Neural cell (in vitro differentiated cells): ENCODE data around the gene IMMP2L.

Source experiments
- EZH2 ChIP-seq: fragments of 200-600, 300-800 bp; shearing (Covaris generic), sonication (generic); IDR thresholded peaks from 2 replicates; pipeline ENCODE4 v1.6.1; 2014; ENCODE audit warnings: antibody characterized with exemption, low read length, borderline replicate concordance, mild to moderate bottlenecking; ENCODE audit not compliant: insufficient read depth, poor library complexity, severe bottlenecking
- POLR2AphosphoS5 ChIP-seq: IDR thresholded peaks from 2 replicates; pipeline ENCODE4 v1.6.1; 2012
- TAF1 ChIP-seq: IDR thresholded peaks from 2 replicates; pipeline ENCODE4 v1.6.1; 2012; ENCODE audit warnings: low read depth
- TF ChIP-seq, protein P1 (sequence below): fragments of 450-650 bp; IDR thresholded peaks from 2 replicates; pipeline ENCODE4 v1.5.1; 2014; ENCODE audit warnings: antibody characterized with exemption, mild to moderate bottlenecking, moderate library complexity; ENCODE audit not compliant: poor library complexity, severe bottlenecking

DNA sequence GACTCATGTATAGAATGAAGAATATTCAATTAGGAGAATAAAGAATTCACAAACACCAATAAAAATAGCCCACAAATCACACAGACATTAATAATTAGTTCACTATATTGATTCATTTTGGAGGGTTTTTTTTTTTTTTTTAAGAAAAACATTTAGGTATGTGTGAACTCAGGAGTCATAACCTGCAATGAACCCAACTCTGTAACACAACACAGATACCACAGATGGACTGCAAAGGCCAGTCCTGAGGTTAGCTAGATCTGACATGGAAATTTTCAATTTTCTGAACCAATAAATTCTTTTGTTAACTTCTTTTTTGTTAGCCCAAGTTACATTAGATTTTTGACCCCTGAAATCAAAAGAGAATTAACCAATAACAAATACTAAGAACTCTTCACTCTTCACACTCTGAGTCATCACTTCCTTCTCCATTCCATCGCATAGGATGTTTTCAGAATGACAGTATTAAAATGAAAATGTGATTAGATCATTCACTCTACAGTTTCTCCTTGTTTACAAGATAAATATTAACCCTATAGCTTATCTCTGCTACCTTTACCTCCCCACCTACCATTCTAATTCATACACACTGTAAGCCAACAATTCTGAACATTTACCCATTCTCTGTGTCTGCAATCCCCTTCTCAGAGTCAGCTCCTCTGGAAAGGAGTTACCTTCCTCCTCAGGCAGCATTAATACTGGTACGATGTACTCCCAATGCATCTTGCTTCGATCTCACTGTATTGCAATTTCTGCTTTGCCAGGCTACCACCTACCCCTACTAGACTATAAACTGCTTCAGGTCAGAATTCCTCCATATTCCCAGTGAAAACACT, 329.8 kb downstream of the IMMP2L start:
- TF ChIP-seq, protein P1, sequence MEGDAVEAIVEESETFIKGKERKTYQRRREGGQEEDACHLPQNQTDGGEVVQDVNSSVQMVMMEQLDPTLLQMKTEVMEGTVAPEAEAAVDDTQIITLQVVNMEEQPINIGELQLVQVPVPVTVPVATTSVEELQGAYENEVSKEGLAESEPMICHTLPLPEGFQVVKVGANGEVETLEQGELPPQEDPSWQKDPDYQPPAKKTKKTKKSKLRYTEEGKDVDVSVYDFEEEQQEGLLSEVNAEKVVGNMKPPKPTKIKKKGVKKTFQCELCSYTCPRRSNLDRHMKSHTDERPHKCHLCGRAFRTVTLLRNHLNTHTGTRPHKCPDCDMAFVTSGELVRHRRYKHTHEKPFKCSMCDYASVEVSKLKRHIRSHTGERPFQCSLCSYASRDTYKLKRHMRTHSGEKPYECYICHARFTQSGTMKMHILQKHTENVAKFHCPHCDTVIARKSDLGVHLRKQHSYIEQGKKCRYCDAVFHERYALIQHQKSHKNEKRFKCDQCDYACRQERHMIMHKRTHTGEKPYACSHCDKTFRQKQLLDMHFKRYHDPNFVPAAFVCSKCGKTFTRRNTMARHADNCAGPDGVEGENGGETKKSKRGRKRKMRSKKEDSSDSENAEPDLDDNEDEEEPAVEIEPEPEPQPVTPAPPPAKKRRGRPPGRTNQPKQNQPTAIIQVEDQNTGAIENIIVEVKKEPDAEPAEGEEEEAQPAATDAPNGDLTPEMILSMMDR, result no peak
- TF ChIP-seq TAF1 (no peak), EZH2 (no peak), POLR2AphosphoS5 (no peak)
